GM21786 (cell line): ENCODE data around the gene LANCL2.

Experiments used
- ATAC-seq: cut with Tn5 transposase; IDR thresholded peaks from one replicate; pipeline ENCODE4 v1.9.1; 2021; ENCODE audit not compliant: unreplicated experiment

Gene LANCL2

DNA sequence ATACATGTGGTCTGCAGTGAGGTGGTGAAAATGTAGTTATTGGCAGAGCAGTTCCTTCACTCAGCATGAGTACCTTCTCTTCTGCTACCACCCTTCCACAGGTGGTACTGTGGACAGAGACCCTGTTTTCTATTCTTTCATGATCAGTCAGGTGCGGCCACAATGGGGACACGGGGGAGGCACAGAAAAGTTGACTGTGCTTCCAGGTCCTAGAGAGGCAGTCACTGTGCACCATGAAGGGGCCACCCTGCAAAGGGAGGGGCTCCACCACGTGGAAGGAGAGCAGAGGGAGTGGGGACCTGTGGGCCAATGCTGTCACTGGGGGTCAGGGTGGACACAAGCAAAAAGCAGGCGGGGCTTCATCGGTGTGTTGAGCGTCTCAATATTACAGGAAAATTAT is 3.6 kb upstream of the LANCL2 start:
- ATAC-seq = no peak

GRCh38 chr7:55362927-55363326 is 2.2 kb upstream of the LANCL2 start:
- ATAC-seq = no peak

GRCh38 chr7:55363386-55364170 is 1.6 kb upstream of the LANCL2 start:
- ATAC-seq = no peak

GRCh38 chr7:55365675-55366460 is 731 bp downstream of the LANCL2 start:
- ATAC-seq = peak; percentile 86

DNA sequence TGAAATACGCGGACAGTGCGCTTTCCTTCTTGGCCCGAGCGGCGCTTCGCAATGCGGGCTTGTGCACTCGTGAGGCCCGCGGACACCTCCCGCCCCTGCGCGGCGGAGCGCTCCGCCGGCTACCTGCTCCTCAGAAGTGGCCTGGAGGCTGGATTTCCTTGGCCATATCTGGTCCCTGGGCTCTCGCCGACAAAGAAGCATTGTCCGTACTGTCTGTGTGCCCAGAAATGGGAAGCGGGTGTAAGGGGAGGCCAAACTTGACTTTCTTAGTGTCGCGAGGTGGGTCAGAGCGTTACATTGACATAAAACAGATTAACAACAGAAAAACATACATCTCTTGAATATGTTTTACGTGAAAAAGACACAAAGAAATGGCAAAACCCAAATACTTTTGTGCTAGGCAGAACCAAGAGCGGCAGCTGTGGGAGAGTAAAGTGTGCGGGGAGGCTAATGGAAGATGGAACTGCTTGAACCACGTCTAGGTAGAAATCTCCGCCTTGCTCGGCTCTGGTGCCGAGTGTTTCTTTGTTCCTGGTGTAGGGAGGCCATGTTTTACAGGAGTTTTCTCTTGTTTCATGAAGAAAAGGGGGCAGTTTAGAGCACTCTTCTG is 1.4 kb downstream of the LANCL2 start:
- peak; percentile 11 for ATAC-seq

GRCh38 chr7:55367283-55367840 is 2.2 kb downstream of the LANCL2 start:
- no peak for ATAC-seq

DNA sequence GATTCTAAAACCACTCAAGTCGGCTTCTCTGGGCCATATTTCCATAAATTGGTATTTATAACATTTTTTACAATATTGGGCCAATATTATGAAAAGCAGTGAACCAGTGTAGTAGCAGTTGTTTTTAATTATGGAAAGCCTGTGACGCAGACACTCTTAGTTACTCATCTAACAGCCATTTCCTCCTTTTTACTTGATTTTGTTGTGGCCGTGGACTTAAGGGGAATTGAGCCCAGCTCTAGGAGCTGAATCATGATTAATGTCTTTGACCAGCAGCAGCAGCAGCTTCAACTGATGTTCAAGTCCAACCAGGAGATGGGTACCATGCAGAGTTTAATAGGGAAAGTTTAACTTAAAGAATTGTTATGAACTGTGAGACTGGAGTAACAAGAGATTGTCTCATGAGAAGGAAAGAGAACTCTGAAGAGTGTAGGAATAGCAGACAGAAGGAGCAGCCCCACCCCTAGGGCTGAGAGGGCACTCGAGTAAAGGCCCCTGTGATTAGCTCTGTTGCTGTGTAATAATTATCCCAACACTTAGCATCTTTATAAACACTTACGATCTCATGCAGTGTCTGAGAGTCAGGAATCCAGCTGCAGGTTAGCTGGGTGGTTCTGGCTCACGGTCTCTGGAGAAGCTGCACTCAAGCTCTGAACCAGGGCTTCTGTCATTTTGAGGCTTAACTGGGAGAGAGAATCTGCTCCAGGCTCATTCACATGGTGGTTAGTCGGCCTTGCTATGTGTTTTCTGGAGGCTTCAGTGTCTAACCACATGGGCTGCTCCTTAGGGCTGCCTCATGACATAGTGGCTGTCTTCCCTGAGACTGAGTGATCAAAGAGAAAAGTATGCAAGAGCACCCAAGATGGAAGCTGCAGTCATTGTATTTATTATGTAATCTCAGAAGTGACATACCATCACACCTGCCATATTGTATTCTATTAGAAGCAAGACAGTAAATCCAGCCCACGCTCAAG is 4.6 kb downstream of the LANCL2 start:
- ATAC-seq = no peak

- no peak for ATAC-seq
These were observed 9.1 kb downstream of the LANCL2 start for GRCh38 chr7:55374213-55374612.

- no peak for ATAC-seq
These were observed 10.1 kb downstream of the LANCL2 start for GRCh38 chr7:55375237-55375636.

GRCh38 chr7:55377162-55377817 is 12.2 kb downstream of the LANCL2 start:
- ATAC-seq = no peak

DNA sequence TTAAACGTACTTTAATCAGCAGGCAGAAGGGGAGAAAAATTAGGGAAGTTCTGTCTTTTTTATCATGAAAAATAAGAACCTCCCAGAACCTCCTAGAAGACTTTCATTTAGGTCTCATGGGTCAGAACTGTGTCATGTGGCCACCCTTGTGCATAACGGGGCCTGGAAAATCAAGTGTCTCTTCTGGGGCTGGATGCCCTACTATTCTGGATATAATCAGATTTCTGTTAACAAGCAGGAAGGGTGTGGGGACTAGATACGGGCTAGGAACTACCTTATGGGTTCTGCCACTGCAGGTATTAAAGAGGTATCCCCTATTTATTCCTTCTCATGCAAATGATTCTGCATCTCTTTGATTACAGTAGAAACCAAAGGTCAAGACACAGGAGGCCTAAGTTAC is 14.1 kb downstream of the LANCL2 start:
- ATAC-seq = no peak

DNA sequence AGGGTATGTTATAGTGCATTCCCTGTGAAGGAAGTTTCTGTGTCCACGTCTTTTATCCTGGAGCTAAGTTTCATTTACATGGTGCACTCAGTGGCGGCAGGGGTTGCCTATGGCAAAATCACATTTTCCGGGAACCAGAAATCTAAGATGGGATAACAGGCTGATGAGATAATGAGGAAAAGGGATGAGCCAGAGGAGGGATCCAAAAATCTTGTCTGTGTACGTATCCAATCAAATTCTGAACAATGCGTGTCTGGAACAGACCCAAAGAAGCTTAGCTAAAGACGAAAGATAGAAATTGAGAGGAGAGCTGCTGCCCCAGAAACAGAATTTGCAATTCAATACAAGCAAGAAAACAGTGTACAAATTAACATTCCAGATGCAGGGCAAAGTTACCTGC is 16.1 kb downstream of the LANCL2 start:
- ATAC-seq = no peak

DNA sequence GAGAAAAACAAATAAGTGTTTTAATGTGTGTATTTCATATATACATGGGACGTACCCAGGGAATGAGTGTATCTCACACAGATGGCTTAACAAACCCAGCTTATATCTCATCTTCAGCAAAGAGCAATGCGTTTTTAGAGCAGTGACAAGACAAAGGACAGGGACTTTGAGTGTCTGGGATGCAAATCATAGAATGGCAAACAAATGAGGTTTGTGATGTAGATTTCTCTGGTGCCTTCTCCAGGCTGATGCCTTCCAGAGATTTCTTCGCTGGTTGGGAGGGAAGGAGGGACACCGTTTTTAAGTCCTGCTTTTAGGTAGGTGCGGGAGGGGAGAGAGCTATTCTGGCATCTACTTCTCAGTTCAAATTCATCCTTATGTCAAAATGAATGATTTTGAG is 16.6 kb downstream of the LANCL2 start:
- ATAC-seq = no peak

GRCh38 chr7:55382251-55382650 is 17.1 kb downstream of the LANCL2 start:
- ATAC-seq = no peak

- no peak for ATAC-seq
These were observed 21.4 kb downstream of the LANCL2 start for GRCh38 chr7:55386541-55386940.

GRCh38 chr7:55387062-55387965 is 22.2 kb downstream of the LANCL2 start:
- no peak for ATAC-seq

- ATAC-seq = no peak
These were observed 31.2 kb downstream of the LANCL2 start for GRCh38 chr7:55396233-55396785.

- ATAC-seq = no peak
These were observed 32.5 kb downstream of the LANCL2 start for GRCh38 chr7:55397617-55398016.

GRCh38 chr7:55400191-55400590 is 35.1 kb downstream of the LANCL2 start:
- no peak for ATAC-seq
